GM21526 (cell line): ENCODE data around the gene TTLL11.
A peak's percentile ranks its signal among the peaks of the same experiment; 100 is the strongest.
"Not testable (repeated sequence)": the region's sequence is repeated elsewhere in the genome, so short reads cannot be mapped to it uniquely, and the experiment has no call there.

Source experiments
- ATAC-seq: cut with Tn5 transposase; IDR thresholded peaks from one replicate; pipeline ENCODE4 v1.9.1; 2021; ENCODE audit warnings: moderate library complexity; ENCODE audit not compliant: unreplicated experiment, low FRiP score

TTLL11 gene

DNA sequence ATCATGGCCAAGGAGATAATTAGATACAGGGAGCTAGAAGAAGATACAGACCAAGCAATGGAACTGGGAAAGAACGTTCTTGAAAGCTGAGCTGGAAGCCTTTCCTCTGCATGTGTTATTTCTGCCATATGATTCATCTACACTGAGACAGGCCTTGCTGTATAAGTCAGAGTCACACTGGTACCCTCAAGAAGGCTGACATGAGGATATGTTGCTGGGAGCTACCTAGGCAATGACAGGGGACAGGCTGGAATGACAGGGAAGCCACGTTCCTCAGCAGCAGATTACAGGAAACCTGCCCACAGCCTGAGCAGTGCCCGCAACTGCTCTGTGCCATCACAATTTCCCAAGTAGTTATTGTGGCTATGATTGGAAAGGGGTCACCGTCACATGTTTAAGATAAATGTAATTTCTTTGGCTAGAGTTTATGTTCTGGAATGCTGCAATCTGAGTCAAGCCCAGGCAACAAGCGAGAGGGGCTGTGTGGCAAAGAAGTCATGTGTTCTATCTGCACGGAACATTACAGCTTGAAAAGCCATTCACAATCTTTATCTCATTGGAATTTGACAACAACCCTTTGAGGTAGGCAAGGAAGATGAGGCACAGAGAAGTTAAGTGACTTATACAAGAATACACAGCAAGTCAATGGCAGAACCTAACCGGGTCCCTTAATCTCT lies 108.2 kb downstream of the TTLL11 start:
- ATAC-seq, result no peak

DNA sequence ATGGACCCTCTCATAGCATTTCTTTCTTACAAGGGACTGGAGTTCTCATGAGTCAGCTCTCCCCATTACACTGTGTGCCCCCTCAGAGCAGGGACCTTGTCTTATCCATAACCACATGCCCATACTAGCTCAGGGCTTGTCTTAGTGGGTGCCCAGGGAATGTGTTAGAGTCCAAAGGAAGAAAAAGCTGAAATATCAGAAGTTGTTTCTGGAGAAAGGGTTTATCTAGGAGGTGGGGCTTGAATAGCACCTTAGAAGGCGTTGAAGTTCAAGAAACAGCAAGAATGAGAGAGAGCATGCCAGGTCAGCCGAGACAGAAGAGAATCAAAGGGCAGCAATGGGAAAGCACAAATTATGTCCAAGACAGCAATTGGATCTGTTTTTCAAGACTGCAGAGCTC lies 109.4 kb downstream of the TTLL11 start:
- ATAC-seq, result no peak

DNA sequence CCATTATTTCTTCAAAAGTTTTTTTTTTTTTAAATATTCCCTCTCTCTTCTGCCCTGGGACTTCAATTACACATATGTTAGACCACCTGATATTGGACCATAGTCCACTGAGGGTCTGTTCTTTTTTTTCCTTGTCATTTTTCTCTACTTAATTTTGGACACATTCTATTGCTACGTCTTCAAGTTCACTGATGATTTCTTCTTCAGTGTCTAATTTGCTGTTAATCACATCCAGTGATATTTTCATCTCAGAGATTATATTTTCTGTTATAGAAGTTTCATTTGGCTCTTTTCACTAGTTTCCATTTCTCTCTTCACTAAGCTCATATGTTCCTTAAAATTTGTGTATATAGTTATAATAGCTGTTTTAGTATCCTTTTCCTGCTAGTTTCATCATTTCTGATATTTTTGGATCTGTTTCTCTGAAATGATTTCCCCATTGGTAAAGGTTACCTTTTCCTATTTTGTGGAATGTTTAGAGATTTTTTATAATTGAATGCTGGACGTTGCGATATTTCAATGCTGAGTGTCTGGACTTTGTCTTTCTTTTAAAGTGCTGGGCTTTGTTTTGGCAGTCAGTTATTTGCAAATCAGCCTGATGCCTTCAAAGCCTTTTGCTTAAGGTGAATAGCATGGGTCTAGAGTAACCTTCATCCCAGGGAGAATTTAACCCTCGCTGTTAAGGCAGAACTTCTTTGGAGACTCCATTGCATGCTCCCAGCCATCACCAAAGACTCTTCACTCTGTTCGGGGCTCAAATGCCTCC lies 111.8 kb downstream of the TTLL11 start:
- no peak for ATAC-seq

DNA sequence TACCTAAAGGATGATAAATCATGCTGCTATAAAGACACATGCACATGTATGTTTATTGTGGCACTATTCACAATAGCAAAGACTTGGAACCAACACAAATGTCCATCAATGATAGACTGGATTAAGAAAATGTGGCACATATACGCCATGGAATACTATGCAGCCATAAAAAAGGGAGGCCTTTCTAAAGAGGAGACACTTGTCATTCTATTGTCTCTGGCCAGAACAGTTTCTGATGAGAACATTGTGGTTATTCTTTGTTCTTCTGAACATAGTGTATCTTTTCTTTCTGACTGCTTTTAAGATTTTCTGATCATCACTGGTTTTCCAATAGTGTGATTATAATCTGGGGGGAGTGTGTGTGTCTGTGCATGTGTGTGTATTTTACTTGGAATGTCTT lies 112.4 kb downstream of the TTLL11 start:
- ATAC-seq, result not testable (repeated sequence)

- no peak for ATAC-seq
These were observed 113.4 kb downstream of the TTLL11 start for GRCh38 chr9:121979736-121980135.

- ATAC-seq, result no peak
These were observed 116.4 kb downstream of the TTLL11 start for GRCh38 chr9:121976751-121977150.

- no peak for ATAC-seq
These were observed 117.3 kb downstream of the TTLL11 start for GRCh38 chr9:121975801-121976277.

DNA sequence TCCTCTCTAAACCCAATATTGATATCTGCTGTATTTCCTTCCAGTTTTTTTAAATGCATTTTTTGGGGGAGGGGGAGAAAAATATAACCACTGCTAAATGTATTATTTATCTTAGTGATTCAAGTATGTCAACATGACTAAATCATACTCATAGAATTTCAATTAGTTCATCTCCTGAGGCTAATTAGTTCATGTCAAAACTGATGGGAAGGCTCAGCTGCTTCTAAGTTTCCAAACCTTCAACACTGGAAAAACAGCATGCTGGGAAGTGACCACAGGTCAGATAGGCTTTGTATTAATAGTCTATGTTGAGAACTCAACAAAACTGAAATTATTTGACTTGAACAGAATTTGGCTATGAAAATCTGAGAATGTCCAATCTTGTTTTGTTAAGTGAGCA lies 118.7 kb downstream of the TTLL11 start:
- ATAC-seq, result no peak

GRCh38 chr9:121972501-121972981 lies 120.6 kb downstream of the TTLL11 start:
- ATAC-seq, result peak; percentile 65

DNA sequence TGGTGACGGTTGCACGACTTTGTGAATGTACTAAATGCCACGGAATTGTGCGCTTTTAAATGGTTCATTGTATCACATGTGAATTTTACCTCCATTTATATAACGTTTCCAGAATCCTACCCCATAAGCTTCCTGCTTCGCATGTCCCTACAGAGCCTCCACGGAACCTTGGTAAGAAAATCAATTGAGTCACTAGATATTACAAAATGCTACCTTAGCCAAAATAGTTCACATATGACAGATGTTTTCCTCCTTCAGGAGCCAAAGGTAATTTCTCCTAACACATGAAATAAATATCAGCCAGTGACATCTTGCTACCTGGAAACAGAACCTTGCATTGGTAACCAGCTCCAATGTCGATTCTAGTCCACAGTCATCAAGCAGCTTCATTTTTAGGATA lies 125.1 kb downstream of the TTLL11 start:
- no peak for ATAC-seq

DNA sequence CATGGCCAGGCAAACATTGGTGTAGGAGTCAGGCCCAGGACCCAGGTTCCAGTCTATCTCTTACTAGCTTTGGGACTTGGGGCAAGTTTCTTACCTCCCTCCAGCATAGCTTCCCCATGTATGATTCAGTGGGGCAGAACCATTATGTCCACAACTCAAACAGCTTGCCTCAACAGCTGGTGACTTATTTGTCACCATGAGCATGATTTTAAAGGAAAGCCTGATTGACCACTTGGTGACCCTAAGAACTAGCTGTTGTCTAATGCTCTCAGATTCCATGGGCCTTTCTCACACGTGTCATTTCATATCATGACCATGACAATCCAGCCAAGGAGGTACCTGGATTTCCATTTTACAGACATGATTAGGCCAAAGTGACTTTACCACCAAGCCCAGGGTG lies 126.4 kb downstream of the TTLL11 start:
- ATAC-seq, result no peak

DNA sequence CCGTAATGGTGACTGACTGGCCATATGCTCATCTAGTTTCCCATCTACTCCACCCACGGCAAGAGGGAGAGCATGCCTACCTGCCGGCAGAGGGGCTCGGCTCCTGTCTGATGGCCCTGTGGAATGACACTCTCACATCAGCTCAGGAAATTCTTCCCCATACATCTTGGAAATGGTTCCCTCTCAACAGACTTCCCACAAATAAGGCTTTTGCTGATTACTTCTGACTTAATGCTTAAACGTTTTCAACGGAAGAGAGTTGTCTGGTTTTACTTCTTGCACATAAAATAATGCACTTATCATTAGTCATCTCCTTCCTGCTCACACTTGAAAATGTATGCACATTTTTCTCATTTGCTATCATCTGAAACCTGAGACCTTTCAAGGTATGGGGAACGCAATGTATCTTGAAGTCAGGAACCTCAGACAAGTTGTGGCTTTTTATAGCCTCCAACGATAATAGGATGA lies 129.5 kb downstream of the TTLL11 start:
- ATAC-seq, result no peak

- ATAC-seq, result no peak
These were observed 130.7 kb downstream of the TTLL11 start for GRCh38 chr9:121962421-121962820.

DNA sequence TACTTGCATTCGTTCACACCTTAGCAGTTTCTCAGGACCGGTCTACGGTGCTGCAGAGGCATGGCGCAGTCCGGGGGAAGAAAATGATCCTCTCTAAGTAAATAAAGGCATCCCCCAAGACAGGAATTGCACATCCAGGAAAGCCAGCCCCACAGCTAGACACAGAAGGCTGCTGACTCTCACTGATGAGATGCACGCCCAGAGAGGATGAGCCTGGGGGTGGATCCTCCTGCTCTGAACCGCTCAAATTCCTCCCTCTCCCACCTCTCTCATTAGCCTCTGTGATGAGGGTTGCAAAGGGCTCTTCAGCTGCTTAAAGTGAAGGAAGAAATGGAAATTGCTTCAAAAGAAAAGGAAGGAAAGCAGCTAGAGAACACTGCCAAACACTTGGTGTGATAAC lies 132.4 kb downstream of the TTLL11 start:
- ATAC-seq, result no peak

GRCh38 chr9:121958530-121958929 lies 134.6 kb downstream of the TTLL11 start:
- ATAC-seq, result no peak

GRCh38 chr9:121956808-121957207 lies 136.3 kb downstream of the TTLL11 start:
- ATAC-seq, result no peak

DNA sequence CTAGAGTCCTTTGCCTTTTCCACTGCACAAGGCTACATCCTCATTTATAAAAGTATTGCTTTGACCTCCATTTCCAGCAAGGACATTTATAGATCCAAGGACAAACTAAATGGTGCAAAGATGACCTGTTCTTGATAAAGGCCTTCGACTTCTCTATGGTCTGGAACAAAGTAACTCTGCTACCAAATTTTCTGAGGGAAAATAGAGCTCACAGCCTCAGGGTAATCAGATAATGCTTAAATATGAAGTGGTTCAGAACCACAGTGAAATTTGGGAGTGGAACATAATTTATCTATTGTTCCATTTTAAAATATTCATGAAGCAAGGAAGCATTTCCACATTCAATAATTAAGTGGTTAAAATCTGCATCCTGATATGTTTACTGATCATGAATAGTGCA lies 137.5 kb downstream of the TTLL11 start:
- ATAC-seq, result no peak

DNA sequence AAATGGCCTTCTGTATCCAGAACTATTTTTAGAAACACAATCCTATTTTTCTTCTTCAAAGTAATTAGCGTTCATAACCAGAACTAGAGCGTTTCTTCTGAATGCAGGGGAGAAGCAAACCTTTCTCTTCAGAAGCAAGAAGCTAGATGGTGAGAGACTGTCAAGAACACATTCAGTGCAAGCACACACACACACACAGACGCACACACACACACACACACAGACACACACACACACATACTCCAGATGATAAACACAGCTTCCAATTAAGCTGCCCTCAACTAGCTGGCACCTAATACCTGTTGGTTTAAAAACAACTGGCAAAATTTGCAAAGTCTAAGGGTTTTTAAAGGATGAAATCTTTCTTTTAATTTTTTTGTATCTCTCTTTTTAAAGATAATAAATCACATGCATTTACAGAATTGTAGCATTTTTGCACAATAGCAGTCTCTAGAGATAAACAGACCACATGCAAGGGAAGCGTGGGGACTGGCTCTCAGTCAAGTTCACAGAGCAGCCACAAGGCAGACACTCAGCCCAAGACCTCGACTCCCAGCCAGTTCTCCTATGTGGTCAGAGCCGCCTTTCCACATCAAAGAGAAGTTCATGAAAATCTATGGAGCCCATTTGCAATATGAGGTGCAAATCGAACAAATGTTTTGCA lies 138.5 kb downstream of the TTLL11 start:
- ATAC-seq, result no peak

DNA sequence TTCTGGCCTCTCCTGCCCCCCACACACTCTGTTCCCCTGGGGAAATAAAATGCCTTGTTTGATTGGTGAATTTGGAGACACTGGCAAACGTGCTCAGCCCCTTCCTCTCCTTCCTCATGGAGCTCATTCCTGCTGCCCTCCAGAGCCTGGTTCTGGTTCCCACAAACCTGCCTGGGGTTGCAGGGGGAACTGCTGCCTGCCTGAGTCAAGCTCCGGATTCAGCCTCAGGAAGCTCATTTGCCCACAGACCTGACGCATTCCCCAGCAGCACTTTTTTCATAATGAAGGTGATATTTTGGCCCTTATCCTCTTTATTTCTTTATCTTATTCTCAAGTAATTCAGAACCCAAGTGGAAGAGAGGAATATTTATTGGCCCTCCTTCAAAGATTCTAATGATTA lies 140.5 kb downstream of the TTLL11 start:
- no peak for ATAC-seq

DNA sequence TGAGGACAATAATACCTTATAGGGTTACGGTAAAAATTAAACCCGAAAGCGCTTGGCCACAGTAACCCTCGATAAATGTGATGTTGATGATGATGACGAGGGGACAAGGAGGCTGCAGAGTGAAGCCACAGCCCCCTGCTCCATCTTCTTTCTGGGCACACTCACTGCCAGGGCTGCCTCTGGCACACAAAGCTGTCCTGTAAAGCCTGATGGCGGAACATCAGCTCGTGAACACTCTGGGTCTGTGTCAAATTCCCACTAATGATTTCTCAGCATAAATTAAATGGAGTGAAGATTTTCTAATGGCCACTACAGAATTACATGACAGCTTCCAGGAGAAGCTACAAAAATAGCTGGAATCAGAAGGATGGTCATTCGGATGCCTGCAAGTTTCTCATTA lies 142.2 kb downstream of the TTLL11 start:
- no peak for ATAC-seq

- no peak for ATAC-seq
These were observed 142.7 kb downstream of the TTLL11 start for GRCh38 chr9:121950441-121950840.
